IMR-90 (cell line): Measurements from ENCODE around the gene PLXNB3. TPM values are rescaled to one million over a fixed set of nuclear protein-coding genes. Genes with fewer than 3 reads are reported as not detected.

Experiments
- ATAC-seq: fragments of 200-7000 bp; cut with Tn5 transposase; 2 replicates; pipeline ENCODE4 v1.9.1; 2020; ENCODE audit warnings: low read depth, mild to moderate bottlenecking, moderate library complexity
- BruUV-seq: library from RNA; stranded (reverse); fragments of 400-500 nt; replicated peaks from 2 replicates; lab custom pipeline; 2021; lab: Mats Ljungman, UMichigan
- CTCF ChIA-PET: fragments of 300-600 bp; formaldehyde crosslinking; extraction: SDS; loops from one replicate; lab custom pipeline; 2021; ENCODE audit warnings: antibody characterized with exemption; lab: Yijun Ruan, JAX
- POLR2A ChIA-PET: fragments of 300-600 bp; sonication (Branson Sonifier 250); formaldehyde crosslinking; loops from one replicate; lab custom pipeline; 2022; ENCODE audit warnings: antibody characterized with exemption; ENCODE audit not compliant: unreplicated experiment; lab: Charles Lee
- DNase-seq: peaks from one replicate; pipeline ENCODE4 v3.0.0; 2013
- H2AFZ ChIP-seq: replicated peaks from 2 replicates; pipeline ENCODE3; 2013; ENCODE audit warnings: low read length, mild to moderate bottlenecking; ENCODE audit not compliant: poor library complexity
- H2AK5ac ChIP-seq: 2 replicates; pipeline ENCODE4 v1.6.1; 2013; ENCODE audit warnings: low read depth, low read length, inconsistent platforms
- H2AK9ac ChIP-seq: replicated peaks from 2 replicates; pipeline ENCODE3; 2013; ENCODE audit warnings: mild to moderate bottlenecking, low read depth, low read length, moderate library complexity; ENCODE audit not compliant: poor library complexity
- H2BK120ac ChIP-seq: 2 replicates; pipeline ENCODE4 v1.6.1; 2013; ENCODE audit warnings: low read depth, low read length, inconsistent platforms
- H2BK15ac ChIP-seq: 3 replicates; pipeline ENCODE4 v1.6.1; 2013; ENCODE audit warnings: low read depth, low read length, inconsistent platforms
- H2BK20ac ChIP-seq: 2 replicates; pipeline ENCODE4 v1.6.1; 2013; ENCODE audit warnings: low read depth, mild to moderate bottlenecking, inconsistent platforms, low read length, moderate library complexity
- H2BK5ac ChIP-seq: 2 replicates; pipeline ENCODE4 v1.6.1; 2013; ENCODE audit warnings: mild to moderate bottlenecking, low read depth, low read length, inconsistent platforms; ENCODE audit not compliant: poor library complexity, severe bottlenecking
- H3K14ac ChIP-seq: replicated peaks from 2 replicates; pipeline ENCODE4 v1.6.1; 2013; ENCODE audit warnings: low read depth, low read length, inconsistent platforms
- H3K18ac ChIP-seq: 2 replicates; pipeline ENCODE4 v1.6.1; 2013; ENCODE audit warnings: low read depth, low read length, control low read depth
- H3K23ac ChIP-seq: 2 replicates; pipeline ENCODE4 v1.6.1; 2013; ENCODE audit warnings: low read depth, low read length, inconsistent platforms
- H3K27ac ChIP-seq: 2 replicates; pipeline ENCODE4 v1.5.1; 2013; ENCODE audit warnings: mild to moderate bottlenecking, control low read depth, low read length; ENCODE audit not compliant: insufficient read depth
- H3K27me3 ChIP-seq: 2 replicates; pipeline ENCODE4 v1.6.1; 2013; ENCODE audit warnings: low read length; ENCODE audit not compliant: control insufficient read depth, insufficient read depth
- H3K36me3 ChIP-seq: 2 replicates; pipeline ENCODE4 v1.6.1; 2013; ENCODE audit warnings: low read length, mixed read lengths; ENCODE audit not compliant: control insufficient read depth, insufficient read depth
- H3K4ac ChIP-seq: 2 replicates; pipeline ENCODE4 v1.6.1; 2013; ENCODE audit warnings: low read depth, low read length, inconsistent platforms
- H3K4me1 ChIP-seq: 2 replicates; pipeline ENCODE4 v1.6.1; 2013; ENCODE audit warnings: low read length, mixed read lengths; ENCODE audit not compliant: control insufficient read depth, insufficient read depth
- H3K4me2 ChIP-seq: 2 replicates; pipeline ENCODE4 v1.6.1; 2013; ENCODE audit warnings: low read depth, mild to moderate bottlenecking, control low read depth, low read length, moderate library complexity
- H3K4me3 ChIP-seq: 2 replicates; pipeline ENCODE4 v1.5.1; 2013; ENCODE audit warnings: low read depth, mild to moderate bottlenecking, control low read depth, low read length, moderate library complexity; ENCODE audit not compliant: insufficient read depth
- H3K56ac ChIP-seq: 2 replicates; pipeline ENCODE4 v1.6.1; 2013; ENCODE audit warnings: low read length, inconsistent platforms; ENCODE audit not compliant: insufficient read depth; ENCODE audit errors: extremely low read depth
- H3K79me1 ChIP-seq, 2 experiments: 2 replicates each; pipeline ENCODE4 v1.6.1; 2013; ENCODE audit warnings: low read length in 2 of 2, inconsistent platforms in 1 of 2, low read depth in 1 of 2
- H3K9ac ChIP-seq: 2 replicates; pipeline ENCODE4 v1.6.1; 2013; ENCODE audit warnings: low read depth, low read length, control low read depth
- H3K9me1 ChIP-seq: 2 replicates; pipeline ENCODE4 v1.6.1; 2013; ENCODE audit warnings: low read length, inconsistent platforms; ENCODE audit not compliant: insufficient read depth
- H3K9me3 ChIP-seq: 2 replicates; pipeline ENCODE4 v1.6.1; 2013; ENCODE audit warnings: low read length; ENCODE audit not compliant: control insufficient read depth, insufficient read depth
- H4K20me1 ChIP-seq: 2 replicates; pipeline ENCODE4 v1.6.1; 2013; ENCODE audit warnings: low read length, inconsistent platforms; ENCODE audit not compliant: insufficient read depth
- H4K5ac ChIP-seq: 2 replicates; pipeline ENCODE4 v1.6.1; 2013; ENCODE audit warnings: mild to moderate bottlenecking, low read depth, low read length, control low read depth
- H4K8ac ChIP-seq, 2 experiments: 2 replicates each; pipeline ENCODE4 v1.6.1; 2013; ENCODE audit warnings: low read depth in 2 of 2, low read length in 2 of 2, control low read depth in 1 of 2, inconsistent platforms in 1 of 2
- H4K91ac ChIP-seq: 2 replicates; pipeline ENCODE4 v1.6.1; 2013; ENCODE audit warnings: low read depth, low read length, inconsistent platforms; ENCODE audit not compliant: insufficient read depth
- CEBPB ChIP-seq: IDR thresholded peaks from 2 replicates; pipeline ENCODE4 v1.6.1; 2012; ENCODE audit warnings: low read depth, low read length, improper control_type of control experiment
- FOS ChIP-seq: fragments of 150-350 bp; IDR thresholded peaks from 2 replicates; pipeline ENCODE4 v1.6.1; 2016; ENCODE audit warnings: low read depth, low read length
- RAD21 ChIP-seq: IDR thresholded peaks from 2 replicates; pipeline ENCODE4 v1.6.1; 2012; ENCODE audit warnings: low read length, improper control_type of control experiment
- SMC3 ChIP-seq: fragments of 150-350 bp; IDR thresholded peaks from 2 replicates; pipeline ENCODE4 v1.6.1; 2016; ENCODE audit warnings: low read depth, mild to moderate bottlenecking, antibody characterized with exemption, low read length, moderate library complexity
- WGBS, 2 experiments: methylation state at CpG; one replicate each; pipeline versions ENCODE4 v1.1.5 to v1.1.7; 2013; ENCODE audit warnings: missing lambda C conversion rate in 2 of 2; ENCODE audit not compliant: insufficient read length in 1 of 2; ENCODE audit errors: extremely low coverage in 2 of 2; 5-methylcytosine and 5-hydroxymethylcytosine counted together
- dilution Hi-C: fragments of 300-500 bp; cut with HindIII; formaldehyde crosslinking; loops from one replicate; pipeline ENCODE4 v1.14.3; 2018; ENCODE audit warnings: low sequenced_read_pairs; ENCODE audit not compliant: unreplicated experiment
- in situ Hi-C: fragments of 300-500 bp; cut with MboI; formaldehyde crosslinking; loops from 3 replicates; pipeline ENCODE4 v1.14.3; 2019; ENCODE audit warnings: low sequenced_read_pairs, inconsistent platforms, mixed read lengths
- intact Hi-C: fragments of 100-400 bp; cut with micrococcal nuclease; formaldehyde crosslinking; loops from 2 replicates; pipeline ENCODE4 v1.10.0; 2022
- polyA plus RNA-seq, 3 experiments: library from polyadenylated mRNA; depleted of rRNA; stranded (reverse); fragments of >200 nt; gene quantifications; 2 replicates each; pipeline ENCODE4 v1.2.3, GENCODE V29; 2012; ENCODE audit warnings: low replicate concordance in 1 of 3
- total RNA-seq: library from RNA; depleted of rRNA; stranded (reverse); fragments of >200 nt; gene quantifications from 2 replicates; pipeline ENCODE4 v1.2.3, GENCODE V29; 2012
- TF ChIP-seq, protein P1 (sequence below): fragments of 150-350 bp; IDR thresholded peaks from 2 replicates; pipeline ENCODE4 v1.6.1; 2017; ENCODE audit warnings: mild to moderate bottlenecking, antibody characterized with exemption, low read length, low read depth

The PLXNB3 gene
- total and polyA plus RNA-seq, 2 of the 4 experiments (the other 2 are of a cell fraction): 0.36 to 22.3 TPM

DNA sequence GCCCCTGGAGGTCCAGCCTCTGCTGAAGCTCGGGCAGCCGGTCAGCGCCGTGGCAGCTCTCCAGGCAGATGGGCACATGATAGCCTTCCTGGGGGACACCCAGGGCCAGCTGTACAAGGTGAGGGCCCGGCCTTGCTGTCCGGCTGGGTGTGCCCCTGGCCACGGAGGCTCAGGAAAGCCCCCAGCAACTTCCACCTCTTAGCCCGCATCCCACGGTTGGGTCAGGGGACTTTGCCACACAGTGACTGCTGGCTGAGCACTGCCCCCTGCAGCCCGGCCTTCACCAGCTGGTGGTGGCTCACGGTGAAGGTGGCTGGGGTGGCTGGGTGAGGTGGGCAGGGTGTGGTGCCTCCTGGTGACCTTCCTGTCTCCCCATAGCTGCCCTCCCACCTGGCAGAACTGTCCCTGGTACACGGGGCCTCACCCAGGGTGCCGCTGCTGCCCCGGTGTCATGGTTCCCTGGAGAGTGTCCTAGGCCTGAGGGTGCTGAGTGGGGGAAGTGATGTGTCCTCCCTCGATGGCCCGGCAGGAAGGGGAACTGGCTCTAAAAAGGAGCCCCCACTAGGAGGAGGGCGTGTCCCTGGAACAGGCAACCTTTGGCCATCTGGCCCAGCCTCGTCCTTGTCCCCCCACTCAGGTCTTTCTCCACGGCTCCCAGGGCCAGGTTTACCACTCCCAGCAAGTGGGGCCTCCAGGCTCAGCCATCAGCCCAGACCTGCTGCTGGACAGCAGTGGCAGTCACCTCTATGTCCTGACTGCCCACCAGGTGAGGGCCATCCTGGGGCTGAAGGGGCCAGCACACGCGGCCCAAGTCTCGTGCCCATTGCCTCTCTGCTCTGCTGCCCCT is 4.5 kb downstream of the PLXNB3 start:
- Histone ChIP-seq H3K36me3 (no peaks in the 10 kb centered on the region; the same call in 1 of the 2 replicates), H3K18ac (no peak overlapping the region), H2AFZ (no peak overlapping the region), H3K9me3 (no peaks in the 10 kb centered on the region; the same call in 1 of the 2 replicates), H4K20me1 (no peaks in the 10 kb centered on the region; the same call in 1 of the 2 replicates), H2AK5ac (no peak overlapping the region), H3K4ac (no peak overlapping the region), H2BK120ac (no peak overlapping the region), H4K8ac (no peak overlapping the region), H4K91ac (no peak overlapping the region), H2BK5ac (no peak overlapping the region), H3K4me2 (no peak overlapping the region), H3K23ac (no peak overlapping the region), H2BK20ac (no peak overlapping the region), H3K9ac (no peak overlapping the region), H3K4me1 (peaks cover 17% of the 10 kb centered on the region), H3K27me3 (no peaks in the 10 kb centered on the region), H2BK15ac (no peak overlapping the region), H3K56ac (no peak overlapping the region), H3K9me1 (no peaks in the 10 kb centered on the region), H3K14ac (no peak overlapping the region), H4K5ac (no peak overlapping the region), H3K4me3 (no peak overlapping the region), H2AK9ac (peak overlapping the region; percentile 16), H3K79me1 (peaks cover 0 to 17% of the 10 kb centered on the region in 2 experiments; a peak in 2 of 4 replicates), H3K27ac (no peak overlapping the region)
- ATAC-seq (no peak), DNase-seq (no peak)
- POLR2A ChIA-PET: no interaction called here
- in situ Hi-C loops: loop anchor here (10.0 kb wide), 1 partner anchor 196 kb away; no protein-coding TSS in a partner anchor
- intact Hi-C loops: no loop called here
- dilution Hi-C loops: no loop called here
- no peak for TF ChIP-seq RAD21
- no peak for TF ChIP-seq SMC3
- no peak for TF ChIP-seq FOS
- TF ChIP-seq CEBPB: no peak
- TF ChIP-seq, protein P1, sequence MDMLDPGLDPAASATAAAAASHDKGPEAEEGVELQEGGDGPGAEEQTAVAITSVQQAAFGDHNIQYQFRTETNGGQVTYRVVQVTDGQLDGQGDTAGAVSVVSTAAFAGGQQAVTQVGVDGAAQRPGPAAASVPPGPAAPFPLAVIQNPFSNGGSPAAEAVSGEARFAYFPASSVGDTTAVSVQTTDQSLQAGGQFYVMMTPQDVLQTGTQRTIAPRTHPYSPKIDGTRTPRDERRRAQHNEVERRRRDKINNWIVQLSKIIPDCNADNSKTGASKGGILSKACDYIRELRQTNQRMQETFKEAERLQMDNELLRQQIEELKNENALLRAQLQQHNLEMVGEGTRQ: no peak
- CTCF ChIA-PET: no interaction called here
- WGBS, 2 experiments: 81% methylated on average over 8 of the region's 22 CpGs; no CpG with 5 or more reads in 1 of the 2 experiments
- no TSS peak for BruUV-seq
